GM12874 (cell line): ENCODE measurements around the gene MINK1.

Experiments used
- CTCF ChIP-seq: IDR thresholded peaks from 2 replicates; pipeline ENCODE4 v1.5.1; 2011; ENCODE audit warnings: low read depth, mild to moderate bottlenecking, control low read depth, low read length, moderate library complexity; ENCODE audit not compliant: insufficient read depth

The MINK1 gene

GRCh38 chr17:4891411-4892410, 58.6 kb downstream of the MINK1 start:
- no peak for TF ChIP-seq CTCF

GRCh38 chr17:4892499-4893221, 59.5 kb downstream of the MINK1 start:
- no peak for TF ChIP-seq CTCF

GRCh38 chr17:4893272-4893671, 60.1 kb downstream of the MINK1 start:
- TF ChIP-seq CTCF = no peak

GRCh38 chr17:4893721-4894560, 60.8 kb downstream of the MINK1 start:
- TF ChIP-seq CTCF = no peak

GRCh38 chr17:4895121-4895520, 62.0 kb downstream of the MINK1 start:
- TF ChIP-seq CTCF = no peak

GRCh38 chr17:4895657-4896331, 62.7 kb downstream of the MINK1 start:
- TF ChIP-seq CTCF = no peak
